ENCODE measurements around the gene CALM3.
A peak's percentile ranks its signal among the peaks of the same experiment; 100 is the strongest.
"Not testable (repeated sequence)": the region's sequence is repeated elsewhere in the genome, so short reads cannot be mapped to it uniquely, and the experiment has no call there.

Gene CALM3

GRCh38 chr19:46615966-46616365 lies 14.8 kb downstream of the CALM3 start:
- DNase-seq (ENCODE audit: low read depth), result no peak

GRCh38 chr19:46616631-46617322 lies 15.6 kb downstream of the CALM3 start:
- DNase-seq (ENCODE audit: low read depth), result no peak

- DNase-seq (ENCODE audit: low read depth), result no peak
These were observed 16.5 kb downstream of the CALM3 start for GRCh38 chr19:46617601-46618000.

DNA sequence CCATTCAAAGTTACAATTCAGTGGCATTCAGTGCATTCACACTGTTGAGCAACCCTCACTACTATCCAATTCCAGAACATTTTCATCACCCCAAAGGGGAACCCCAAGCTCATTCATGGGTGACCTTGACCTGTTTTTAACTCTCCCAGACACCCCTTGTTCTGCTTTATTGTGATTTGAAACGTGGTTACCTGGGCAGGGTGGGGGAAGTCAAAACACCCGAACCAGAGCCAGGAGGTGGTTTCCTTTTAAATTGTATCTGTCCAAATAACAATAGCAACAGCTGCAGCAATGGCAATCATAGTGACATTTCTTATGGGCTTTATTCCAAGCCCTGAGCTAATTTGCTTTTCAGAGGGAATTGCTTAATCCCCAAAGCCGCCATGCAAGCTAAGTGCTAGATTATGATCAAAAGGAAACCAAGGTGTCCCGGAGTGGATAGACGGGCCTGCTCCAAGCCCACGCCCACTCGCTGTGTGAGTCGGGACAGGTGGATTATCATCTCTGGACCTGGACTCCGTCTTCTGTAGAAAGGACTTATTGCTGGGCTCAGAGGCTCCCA lies 17.6 kb downstream of the CALM3 start:
- no peak for DNase-seq (ENCODE audit: low read depth)

DNA sequence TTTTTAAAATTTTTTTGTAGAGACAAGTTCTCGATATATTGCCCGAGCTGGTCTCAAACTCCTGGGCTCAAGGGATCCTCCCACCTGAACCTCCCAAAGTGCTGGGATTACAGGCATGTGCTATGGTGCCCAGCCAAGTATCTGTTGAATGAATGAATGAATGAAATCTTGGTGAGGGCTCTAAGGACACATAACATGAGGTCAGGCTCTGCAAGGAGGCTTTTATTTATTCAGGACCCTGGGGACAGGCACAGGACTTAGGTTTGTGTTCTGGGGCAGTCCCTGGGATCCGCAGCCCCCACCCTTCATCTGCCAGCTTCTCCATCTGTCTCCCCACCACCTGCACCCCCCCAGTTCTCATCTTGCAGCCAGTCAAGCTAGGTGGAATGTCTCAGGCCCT lies 19.1 kb downstream of the CALM3 start:
- DNase-seq (ENCODE audit: low read depth), result no peak

DNA sequence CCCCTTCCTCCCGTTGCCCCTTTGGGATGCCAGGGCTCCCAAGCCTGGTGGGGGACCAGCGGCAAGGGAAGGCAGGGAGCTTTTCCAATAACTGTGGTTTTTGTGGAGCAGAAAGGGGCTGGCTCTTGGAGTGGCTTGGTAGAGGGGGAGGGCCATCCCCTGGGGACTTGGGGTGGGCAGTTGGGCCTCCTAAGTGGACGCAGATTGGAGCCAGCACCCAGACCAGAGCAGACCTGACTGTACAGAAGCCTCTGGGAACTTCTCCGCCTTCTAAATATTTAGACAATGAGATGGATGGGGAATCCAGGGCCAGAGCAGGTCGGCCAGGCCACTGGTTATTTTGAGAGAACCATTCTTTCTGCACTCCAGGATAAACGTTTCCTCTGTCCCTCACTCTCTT lies 19.6 kb downstream of the CALM3 start:
- no peak for DNase-seq (ENCODE audit: low read depth)

GRCh38 chr19:46621191-46622117 lies 20.3 kb downstream of the CALM3 start:
- no peak for DNase-seq (ENCODE audit: low read depth)

DNA sequence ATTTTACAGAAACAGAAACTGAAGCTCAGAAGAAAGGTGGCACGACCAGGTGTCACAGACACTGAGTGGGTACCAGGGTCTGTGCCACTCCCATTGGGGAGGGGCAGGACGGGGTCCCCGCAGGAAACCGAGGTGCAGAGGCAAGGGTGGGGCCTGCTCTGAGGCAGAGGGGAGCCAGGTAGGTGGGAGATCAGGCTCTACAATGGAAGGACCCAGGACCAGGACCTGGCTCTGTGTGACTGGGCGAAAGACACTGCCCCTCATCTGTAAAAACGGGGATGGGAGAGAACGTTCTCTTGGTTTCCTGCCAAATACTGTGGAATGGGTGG lies 21.0 kb downstream of the CALM3 start:
- DNase-seq (ENCODE audit: low read depth), result no peak

DNA sequence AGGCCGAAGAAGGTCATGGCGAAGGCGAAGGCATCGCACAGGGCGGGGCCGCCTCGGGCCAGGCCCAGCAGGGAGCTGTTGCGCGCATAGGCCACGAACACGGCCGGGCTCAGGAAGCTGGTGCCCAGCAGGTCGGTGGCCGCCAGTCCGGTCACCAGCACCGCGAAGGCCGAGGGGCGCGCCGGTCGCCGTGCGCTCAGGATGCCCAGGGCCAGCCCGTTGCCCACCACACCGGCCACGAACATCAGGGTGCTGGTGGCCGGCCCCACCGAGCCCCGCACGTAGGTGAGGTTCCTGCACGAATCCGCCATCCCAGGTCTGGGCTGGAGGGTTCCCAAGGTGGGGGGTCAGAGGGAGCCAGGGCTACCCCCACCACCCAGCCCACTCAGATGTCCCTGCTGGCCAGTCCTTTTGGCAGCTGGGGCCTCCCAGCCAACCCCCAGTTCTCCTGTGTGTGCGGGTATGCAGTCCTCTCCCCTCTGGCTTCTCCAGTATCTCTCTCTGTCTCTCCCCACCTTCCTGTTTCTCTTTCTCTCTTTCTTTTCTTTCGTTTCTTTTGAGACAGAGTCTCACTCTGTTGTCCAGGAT lies 22.9 kb downstream of the CALM3 start:
- DNase-seq (ENCODE audit: low read depth), result no peak

- DNase-seq (ENCODE audit: low read depth), result no peak
These were observed 24.0 kb downstream of the CALM3 start, which contains the start of gene PTGIR for GRCh38 chr19:46624958-46625661. PTGIR (minus strand) TSS chr19:46625089; CDS start chr19:46624225, 864 bp downstream.

GRCh38 chr19:46625731-46626130 lies 24.6 kb downstream of the CALM3 start:
- DNase-seq (ENCODE audit: low read depth), result no peak

- no peak for DNase-seq (ENCODE audit: low read depth)
These were observed 25.3 kb downstream of the CALM3 start for GRCh38 chr19:46626446-46626845.

DNA sequence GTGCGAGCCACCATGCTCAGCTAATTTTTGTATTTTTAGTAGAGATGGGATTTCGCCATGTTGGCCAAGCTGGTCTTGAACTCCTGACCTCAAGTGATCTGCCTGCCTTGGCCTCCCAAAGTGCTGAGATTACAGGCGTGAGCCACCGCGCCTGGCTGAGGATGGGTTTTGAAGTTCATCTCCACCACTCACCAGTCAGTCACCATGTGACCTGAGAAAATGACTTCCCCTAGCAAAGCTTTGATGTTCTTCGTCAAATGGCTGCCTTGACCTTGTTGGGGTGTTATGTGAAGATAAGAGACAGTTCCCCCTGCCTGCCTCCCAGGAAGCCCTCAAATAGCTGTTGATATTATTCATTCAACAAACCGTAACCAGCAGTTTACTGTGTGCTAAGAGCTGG lies 27.8 kb downstream of the CALM3 start:
- not testable (repeated sequence) for DNase-seq (ENCODE audit: low read depth)

- no peak for DNase-seq (ENCODE audit: low read depth)
These were observed 28.5 kb downstream of the CALM3 start for GRCh38 chr19:46629546-46630025.

- no peak for DNase-seq (ENCODE audit: low read depth)
These were observed 29.6 kb downstream of the CALM3 start for GRCh38 chr19:46630586-46631205.

DNA sequence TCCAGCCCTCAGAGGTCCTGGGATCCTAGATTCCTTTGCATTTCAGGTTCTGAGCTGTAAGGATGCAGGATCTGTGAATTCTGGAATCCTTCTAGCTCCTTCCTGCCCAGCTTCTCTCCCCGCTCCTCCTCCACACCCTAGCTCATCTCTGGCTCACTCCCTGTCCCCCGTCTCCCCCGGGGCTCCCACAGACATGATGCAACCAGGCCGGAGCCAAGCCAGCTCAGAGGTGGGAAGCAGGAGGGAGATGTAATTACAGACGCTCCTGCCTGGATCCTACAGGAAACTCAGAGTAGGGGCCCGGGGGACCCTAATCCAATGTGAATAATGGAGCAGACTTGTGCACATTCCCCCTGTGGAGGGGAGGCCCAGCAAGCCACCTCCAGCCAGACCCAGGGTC lies 30.4 kb downstream of the CALM3 start:
- DNase-seq (ENCODE audit: low read depth), result no peak

DNA sequence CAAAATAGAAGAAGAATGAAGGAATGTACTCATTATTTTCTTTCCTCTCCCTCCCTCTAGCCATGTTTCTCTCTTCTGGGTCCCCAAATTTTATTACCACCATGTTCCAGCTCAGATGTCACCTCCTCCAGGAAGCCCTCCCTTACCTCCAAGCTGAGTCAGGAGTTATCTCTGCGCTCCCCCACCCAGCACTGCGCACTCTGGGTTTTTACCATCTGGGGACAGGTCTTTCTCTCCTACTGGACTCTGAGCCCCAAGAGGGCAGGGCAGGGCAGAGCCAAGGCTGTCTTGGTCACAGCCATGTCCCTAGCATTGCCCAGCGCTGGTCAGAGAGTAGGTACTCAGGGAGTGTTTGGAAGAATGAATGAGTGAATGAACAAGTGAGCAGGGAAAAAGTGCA lies 32.0 kb downstream of the CALM3 start:
- DNase-seq (ENCODE audit: low read depth), result no peak

DNA sequence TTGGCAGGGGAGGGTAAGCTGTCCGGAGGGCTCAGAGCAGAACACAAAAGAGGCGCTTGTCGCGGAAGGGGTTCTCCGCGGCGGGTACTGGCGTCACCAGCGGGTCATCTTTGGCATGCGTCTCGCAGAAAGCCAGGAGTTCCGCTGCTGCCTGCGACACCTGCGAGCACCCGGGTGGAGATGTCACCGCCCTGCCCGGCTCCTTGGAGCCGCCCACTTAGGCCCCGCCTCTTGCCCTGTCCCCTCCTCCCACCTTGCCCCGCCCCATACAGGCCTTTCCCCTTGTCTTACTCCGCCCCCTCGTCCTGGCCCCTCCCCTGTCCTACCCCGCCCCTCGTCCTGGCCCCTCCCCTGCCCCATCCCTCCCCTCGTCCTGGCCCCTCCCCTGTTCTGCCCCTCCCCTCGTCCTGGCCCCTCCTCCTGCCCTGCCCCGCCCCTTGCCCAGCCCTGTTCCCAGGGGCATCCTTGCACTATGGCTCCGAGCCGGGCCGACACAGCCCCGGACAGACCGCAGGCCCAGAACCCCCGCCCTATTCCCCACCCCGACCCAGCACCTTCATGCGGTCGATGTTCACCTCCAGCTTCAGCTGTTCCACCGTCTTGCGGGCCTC lies 33.0 kb downstream of the CALM3 start:
- DNase-seq (ENCODE audit: low read depth), result peak; percentile 87

DNA sequence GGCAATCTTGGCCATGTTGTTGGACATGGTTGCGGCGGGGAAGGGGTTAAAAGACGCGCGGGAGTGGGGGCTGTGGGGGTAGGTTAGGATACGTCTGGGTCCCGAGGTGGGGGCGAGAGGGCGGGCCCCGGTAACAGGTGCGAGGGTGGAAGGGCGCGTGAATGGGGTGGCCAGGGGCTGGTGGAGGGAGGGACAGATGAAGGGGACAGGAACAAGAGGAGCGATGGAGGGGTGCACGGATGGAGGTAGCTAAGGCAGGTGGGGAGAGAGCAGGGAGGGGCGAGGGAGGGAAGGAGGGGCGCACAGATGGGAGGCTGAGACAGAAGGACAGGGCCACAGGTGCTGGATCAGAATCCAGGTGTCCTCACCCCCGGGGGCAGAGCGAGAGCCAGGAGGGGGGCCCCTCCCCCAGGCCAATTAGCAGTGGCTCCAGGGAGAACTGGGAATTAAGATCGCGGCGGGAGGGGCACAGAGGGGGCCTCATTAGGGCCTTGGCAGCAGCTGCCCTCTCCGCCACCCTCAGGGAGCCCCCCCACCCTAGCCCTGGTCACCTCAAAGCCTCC lies 33.6 kb downstream of the CALM3 start:
- no peak for DNase-seq (ENCODE audit: low read depth)

- DNase-seq (ENCODE audit: low read depth), result no peak
These were observed 35.0 kb downstream of the CALM3 start, which contains the start of gene GNG8 for GRCh38 chr19:46635920-46636761. GNG8 (minus strand) TSS chr19:46636202; CDS start chr19:46634682, 1,520 bp downstream.
